Neuronal stem cell (in vitro differentiated cells): ENCODE measurements around the gene MEF2A.

ENCODE experiments used
- DNase-seq: peaks from one replicate; pipeline ENCODE4 v3.0.0-alpha.2; 2013; ENCODE audit warnings: low spot score
- H2AFZ ChIP-seq: one replicate; pipeline ENCODE4 v1.6.1; 2013; ENCODE audit warnings: mild to moderate bottlenecking, low read length, inconsistent platforms
- H2AK5ac ChIP-seq: 2 replicates; pipeline ENCODE4 v1.6.1; 2013; ENCODE audit warnings: low read depth, mild to moderate bottlenecking, inconsistent platforms, low read length, moderate library complexity, mixed read lengths
- H2BK120ac ChIP-seq: 2 replicates; pipeline ENCODE4 v1.6.1; 2013; ENCODE audit warnings: low read depth, mild to moderate bottlenecking, inconsistent platforms, low read length, moderate library complexity, mixed read lengths
- H2BK12ac ChIP-seq: one replicate; pipeline ENCODE4 v1.6.1; 2013; ENCODE audit warnings: low read length, inconsistent platforms
- H2BK15ac ChIP-seq: 2 replicates; pipeline ENCODE4 v1.6.1; 2013; ENCODE audit warnings: mild to moderate bottlenecking, low read length, inconsistent platforms, mixed read lengths
- H2BK5ac ChIP-seq: one replicate; pipeline ENCODE4 v1.6.1; 2013; ENCODE audit warnings: inconsistent platforms, mild to moderate bottlenecking, low read length, moderate library complexity
- H3K14ac ChIP-seq: one replicate; pipeline ENCODE4 v1.6.1; 2013; ENCODE audit warnings: low read length, inconsistent platforms
- H3K18ac ChIP-seq: 2 replicates; pipeline ENCODE4 v1.6.1; 2013; ENCODE audit warnings: low read length, inconsistent platforms
- H3K23ac ChIP-seq: 2 replicates; pipeline ENCODE4 v1.6.1; 2013; ENCODE audit warnings: low read depth, mild to moderate bottlenecking, mixed read lengths, low read length, inconsistent platforms; ENCODE audit not compliant: poor library complexity
- H3K27ac ChIP-seq: replicated peaks from 3 replicates; pipeline ENCODE4 v1.5.1; 2013; ENCODE audit warnings: low read length, inconsistent platforms
- H3K27me3 ChIP-seq, 3 experiments: 2 replicates each; pipeline ENCODE4 v1.6.1; 2013; ENCODE audit warnings: low read length in 3 of 3, mild to moderate bottlenecking in 2 of 3, inconsistent platforms in 1 of 3, low read depth in 1 of 3, mixed read lengths in 1 of 3, moderate library complexity in 1 of 3; ENCODE audit not compliant: control insufficient read depth in 3 of 3, insufficient read depth in 3 of 3
- H3K36me3 ChIP-seq, 2 donors: replicated peaks in 1 of 2; 2 replicates each; pipeline ENCODE4 v1.6.1; 2013; ENCODE audit warnings: low read length in 2 of 2; ENCODE audit not compliant: control insufficient read depth in 2 of 2, insufficient read depth in 2 of 2
- H3K4ac ChIP-seq: 2 replicates; pipeline ENCODE4 v1.6.1; 2013; ENCODE audit warnings: inconsistent platforms, mild to moderate bottlenecking, low read length, moderate library complexity
- H3K4me1 ChIP-seq, 2 donors: 1 replicate in 1 of 2; 2 replicates in 1 of 2; pipeline ENCODE4 v1.6.1; 2013; ENCODE audit warnings: low read length in 2 of 2, low read depth in 1 of 2; ENCODE audit not compliant: control insufficient read depth in 2 of 2, insufficient read depth in 1 of 2
- H3K4me2 ChIP-seq: one replicate; pipeline ENCODE4 v1.6.1; 2013; ENCODE audit warnings: mild to moderate bottlenecking, low read length, inconsistent platforms; ENCODE audit not compliant: insufficient read depth, poor library complexity, severe bottlenecking
- H3K4me3 ChIP-seq, 2 donors: 2 replicates each; pipeline ENCODE4 v1.5.1; 2013; ENCODE audit warnings: low read length in 2 of 2, mild to moderate bottlenecking in 2 of 2, inconsistent platforms in 1 of 2, moderate library complexity in 1 of 2
- H3K79me1 ChIP-seq: one replicate; pipeline ENCODE4 v1.6.1; 2013; ENCODE audit warnings: low read depth, mild to moderate bottlenecking, inconsistent platforms, low read length, moderate library complexity
- H3K9ac ChIP-seq: one replicate; pipeline ENCODE4 v1.6.1; 2013; ENCODE audit warnings: mild to moderate bottlenecking, low read depth, low read length, inconsistent platforms; ENCODE audit not compliant: poor library complexity
- H3K9me3 ChIP-seq, 2 donors: replicated peaks in 1 of 2; 2 replicates each; pipeline versions ENCODE3 to v1.6.1; 2013; ENCODE audit warnings: low read length in 2 of 2, mild to moderate bottlenecking in 2 of 2, inconsistent platforms in 1 of 2, low read depth in 1 of 2, mixed read lengths in 1 of 2, moderate library complexity in 1 of 2; ENCODE audit not compliant: control insufficient read depth in 2 of 2, insufficient read depth in 1 of 2
- H4K8ac ChIP-seq: one replicate; pipeline ENCODE4 v1.6.1; 2013; ENCODE audit warnings: low read depth, mild to moderate bottlenecking, inconsistent platforms, low read length, moderate library complexity
- H4K91ac ChIP-seq: one replicate; pipeline ENCODE4 v1.6.1; 2013; ENCODE audit warnings: low read length, low read depth, mild to moderate bottlenecking, inconsistent platforms; ENCODE audit not compliant: poor library complexity
- WGBS, 2 donors: extraction: QIAGEN DNeasy Blood & Tissue Kit; methylation state at CpG; one replicate each; pipeline ENCODE4 v1.1.7; 2013; ENCODE audit warnings: missing lambda C conversion rate in 2 of 2, mixed read lengths in 1 of 2; ENCODE audit not compliant: insufficient read length in 2 of 2, insufficient replicate concordance in 1 of 2; ENCODE audit errors: extremely low coverage in 2 of 2; 5-methylcytosine and 5-hydroxymethylcytosine counted together

Gene MEF2A

GRCh38 chr15:99556011-99556410 lies 9.8 kb upstream of the MEF2A start:
- Histone ChIP-seq H3K4me2 (no peak overlapping the region), H3K4ac (no peak overlapping the region), H3K27ac (no peak overlapping the region), H3K4me3 (no peak overlapping the region), H2AK5ac (no peak overlapping the region), H3K9me3 (no peaks in the 10 kb centered on the region), H3K4me1 (no peaks in the 10 kb centered on the region), H2BK15ac (no peak overlapping the region), H3K9ac (no peak overlapping the region), H4K8ac (no peak overlapping the region), H3K14ac (no peak overlapping the region), H3K36me3 (no peaks in the 10 kb centered on the region), H4K91ac (no peak overlapping the region), H2BK12ac (no peak overlapping the region), H3K18ac (no peak overlapping the region), H2BK120ac (no peak overlapping the region), H3K79me1 (no peaks in the 10 kb centered on the region), H3K23ac (no peak overlapping the region), H2BK5ac (no peak overlapping the region), H3K27me3 (peaks cover 0 to 12% (median 0%) of the 10 kb centered on the region in 3 experiments), H2AFZ (no peak overlapping the region)
- WGBS, 2 donors = no CpG with 5 or more reads among the region's 5 CpGs
- no peak for DNase-seq

DNA sequence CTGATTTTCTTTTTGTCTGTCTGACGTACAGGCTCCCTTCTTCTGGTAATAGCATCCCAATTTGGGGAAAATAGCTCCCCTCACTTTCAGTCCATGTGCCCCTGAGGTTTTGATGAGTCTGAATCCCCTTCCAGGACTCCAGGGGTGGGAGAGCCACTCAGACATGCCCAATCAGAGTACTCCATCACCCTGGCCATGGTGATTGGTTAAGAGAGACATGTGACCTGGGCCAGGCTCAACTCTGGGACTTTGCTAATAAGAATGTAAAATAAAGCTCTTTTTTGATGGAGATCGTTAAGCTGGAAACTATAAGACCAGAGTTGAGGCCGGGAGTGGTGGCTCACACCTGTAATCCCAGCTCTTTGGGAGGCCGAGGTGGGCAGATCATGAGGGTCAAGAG lies 9.2 kb upstream of the MEF2A start:
- no peaks in the 10 kb centered on the region for H3K9me3 ChIP-seq
- no peak for DNase-seq
- no peak overlapping the region for H3K14ac ChIP-seq
- H3K27me3 ChIP-seq = peaks cover 0 to 11% (median 0%) of the 10 kb centered on the region in 3 experiments
- no peak overlapping the region for H3K27ac ChIP-seq
- H2BK5ac ChIP-seq = no peak overlapping the region
- H4K8ac ChIP-seq = no peak overlapping the region
- H3K4ac ChIP-seq = no peak overlapping the region
- H3K9ac ChIP-seq = no peak overlapping the region
- no peak overlapping the region for H2AK5ac ChIP-seq
- no peak overlapping the region for H3K18ac ChIP-seq
- no CpG with 5 or more reads among the region's 4 CpGs for WGBS, 2 donors
- H2AFZ ChIP-seq = no peak overlapping the region
- no peaks in the 10 kb centered on the region for H3K36me3 ChIP-seq
- H3K4me3 ChIP-seq = no peak overlapping the region
- no peak overlapping the region for H2BK120ac ChIP-seq
- no peaks in the 10 kb centered on the region for H3K4me1 ChIP-seq
- H3K4me2 ChIP-seq = no peak overlapping the region
- H2BK15ac ChIP-seq = no peak overlapping the region
- H2BK12ac ChIP-seq = no peak overlapping the region
- H3K79me1 ChIP-seq = no peaks in the 10 kb centered on the region
- no peak overlapping the region for H4K91ac ChIP-seq
- no peak overlapping the region for H3K23ac ChIP-seq

- no CpG with 5 or more reads among the region's 3 CpGs for WGBS, 2 donors
- no peak overlapping the region for H2BK12ac ChIP-seq
- H3K14ac ChIP-seq = no peak overlapping the region
- no peak overlapping the region for H2BK15ac ChIP-seq
- no peaks in the 10 kb centered on the region for H3K4me1 ChIP-seq
- H3K18ac ChIP-seq = no peak overlapping the region
- no peak overlapping the region for H3K4me2 ChIP-seq
- H4K8ac ChIP-seq = no peak overlapping the region
- H3K4me3 ChIP-seq = no peak overlapping the region
- peaks cover 0 to 6% (median 0%) of the 10 kb centered on the region in 3 experiments for H3K27me3 ChIP-seq
- no peak overlapping the region for H2AK5ac ChIP-seq
- H3K9me3 ChIP-seq = no peaks in the 10 kb centered on the region
- no peak overlapping the region for H3K4ac ChIP-seq
- DNase-seq = no peak
- H2AFZ ChIP-seq = no peak overlapping the region
- H3K79me1 ChIP-seq = no peaks in the 10 kb centered on the region
- no peaks in the 10 kb centered on the region for H3K36me3 ChIP-seq
- no peak overlapping the region for H3K9ac ChIP-seq
- H2BK5ac ChIP-seq = no peak overlapping the region
- H4K91ac ChIP-seq = no peak overlapping the region
- no peak overlapping the region for H3K23ac ChIP-seq
- H3K27ac ChIP-seq = no peak overlapping the region
- no peak overlapping the region for H2BK120ac ChIP-seq
These were observed 7.7 kb upstream of the MEF2A start for GRCh38 chr15:99558084-99558483.

DNA sequence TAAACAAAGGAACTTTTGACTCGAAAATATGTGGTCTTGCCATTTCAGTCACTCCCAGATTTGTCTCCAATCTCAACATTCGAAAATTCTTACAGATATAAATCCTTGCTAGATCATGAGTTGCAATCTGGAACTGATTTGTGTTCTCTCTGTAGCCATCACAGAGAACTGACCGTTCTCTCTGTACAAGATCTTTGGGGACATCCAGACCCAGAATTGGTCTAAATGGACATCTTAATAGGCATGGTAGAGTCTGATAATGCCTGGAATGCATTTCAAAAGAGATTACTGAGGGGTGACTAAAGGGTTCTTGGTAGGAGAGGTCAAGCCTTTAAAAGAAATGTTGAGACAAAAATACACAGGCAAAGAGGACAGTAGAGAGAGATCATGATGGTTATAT lies 7.2 kb upstream of the MEF2A start:
- Histone ChIP-seq H3K14ac (no peak overlapping the region), H3K9ac (no peak overlapping the region), H2BK15ac (no peak overlapping the region), H3K79me1 (no peaks in the 10 kb centered on the region), H3K4ac (no peak overlapping the region), H3K27ac (no peak overlapping the region), H3K18ac (no peak overlapping the region), H2AFZ (no peak overlapping the region), H3K4me1 (no peaks in the 10 kb centered on the region), H3K9me3 (no peaks in the 10 kb centered on the region), H3K4me3 (no peak overlapping the region), H3K36me3 (no peaks in the 10 kb centered on the region), H4K91ac (no peak overlapping the region), H2BK5ac (no peak overlapping the region), H2BK12ac (no peak overlapping the region), H3K27me3 (peaks cover 0 to 6% (median 0%) of the 10 kb centered on the region in 3 experiments), H2BK120ac (no peak overlapping the region), H3K23ac (no peak overlapping the region), H2AK5ac (no peak overlapping the region), H3K4me2 (no peak overlapping the region), H4K8ac (no peak overlapping the region)
- WGBS, 2 donors = no CpG with 5 or more reads among the region's 3 CpGs
- no peak for DNase-seq
